HG03103 (cell line): Measurements from ENCODE around the gene PPP1R7.

ENCODE experiments used
- ATAC-seq: cut with Tn5 transposase; IDR thresholded peaks from one replicate; pipeline ENCODE4 v1.9.1; 2021; ENCODE audit warnings: low read depth; ENCODE audit not compliant: unreplicated experiment

Gene PPP1R7

GRCh38 chr2:241157841-241158545 is 7.7 kb downstream of the PPP1R7 start:
- ATAC-seq, result no peak

- ATAC-seq, result no peak
Measured at GRCh38 chr2:241158546-241158900, 8.3 kb downstream of the PPP1R7 start.

GRCh38 chr2:241159116-241159515 is 8.8 kb downstream of the PPP1R7 start:
- no peak for ATAC-seq

- ATAC-seq, result no peak
Measured at GRCh38 chr2:241160318-241160717, 10.1 kb downstream of the PPP1R7 start.

GRCh38 chr2:241161646-241162281 is 11.5 kb downstream of the PPP1R7 start:
- no peak for ATAC-seq

GRCh38 chr2:241163601-241164118 is 13.4 kb downstream of the PPP1R7 start:
- no peak for ATAC-seq

- no peak for ATAC-seq
Measured at GRCh38 chr2:241168366-241168765, 18.1 kb downstream of the PPP1R7 start.

- ATAC-seq, result no peak
Measured at GRCh38 chr2:241173557-241173956, 23.3 kb downstream of the PPP1R7 start.

- ATAC-seq, result no peak
Measured at GRCh38 chr2:241177526-241178334, 27.5 kb downstream of the PPP1R7 start.

- ATAC-seq, result no peak
Measured at GRCh38 chr2:241178961-241179360, 28.7 kb downstream of the PPP1R7 start.

- ATAC-seq, result no peak
Measured at GRCh38 chr2:241179899-241180298, 29.6 kb downstream of the PPP1R7 start.

- ATAC-seq, result no peak
Measured at GRCh38 chr2:241180495-241180894, 30.2 kb downstream of the PPP1R7 start.

GRCh38 chr2:241182126-241182525 is 31.9 kb downstream of the PPP1R7 start:
- ATAC-seq, result no peak

GRCh38 chr2:241182531-241183133 is 32.4 kb downstream of the PPP1R7 start:
- ATAC-seq, result no peak

- no peak for ATAC-seq
Measured at GRCh38 chr2:241183221-241183620, 33.0 kb downstream of the PPP1R7 start.

- no peak for ATAC-seq
Measured at GRCh38 chr2:241184901-241185300, 34.6 kb downstream of the PPP1R7 start.

- ATAC-seq, result no peak
Measured at GRCh38 chr2:241185961-241186360, 35.7 kb downstream of the PPP1R7 start.

- ATAC-seq, result no peak
Measured at GRCh38 chr2:241187101-241187917, 37.0 kb downstream of the PPP1R7 start.

GRCh38 chr2:241187918-241188234 is 37.6 kb downstream of the PPP1R7 start:
- no peak for ATAC-seq

- no peak for ATAC-seq
Measured at GRCh38 chr2:241188361-241189092, 38.3 kb downstream of the PPP1R7 start, which contains the start of gene ANO7. TSS of gene ANO7 (plus strand) at chr2:241188677. CDS start at chr2:241190064, 1,387 bp downstream.
